HCT116 (cell line): Measurements from ENCODE around the gene SDF4. TPM values are rescaled to one million over a fixed set of nuclear protein-coding genes. Genes with fewer than 3 reads are reported as not detected.

ENCODE experiments used
- ATAC-seq: fragments of 200-7000 bp; cut with Tn5 transposase; 2 replicates; pipeline ENCODE4 v1.9.1; 2020; ENCODE audit warnings: mild to moderate bottlenecking, moderate library complexity
- BruUV-seq: library from RNA; stranded (reverse); fragments of 400-500 nt; replicated peaks from 2 replicates; lab custom pipeline; 2021; lab: Mats Ljungman, UMichigan
- CTCF ChIA-PET: fragments of 300-600 bp; sonication (Branson Sonifier 250); formaldehyde crosslinking; loops from one replicate; lab custom pipeline; 2021; ENCODE audit warnings: antibody characterized with exemption; lab: Charles Lee
- POLR2A ChIA-PET: fragments of 300-600, 350-600 bp; sonication (Branson Sonifier 250); formaldehyde crosslinking; loops from one replicate; lab custom pipeline; 2021; ENCODE audit warnings: antibody characterized with exemption; lab: Charles Lee
- RAD21 ChIA-PET, 2 experiments: fragments of 300-600 bp; sonication (Branson Sonifier 250); formaldehyde crosslinking; loops; one replicate each; lab custom pipeline; 2023; ENCODE audit warnings: low total read pairs in 2 of 2; ENCODE audit not compliant: uncharacterized antibody in 2 of 2, unreplicated experiment in 2 of 2, low non-redundant PET in 1 of 2; lab: Charles Lee
- DNase-seq: peaks from one replicate; pipeline ENCODE4 v3.0.0-alpha.2; 2010; ENCODE audit warnings: low read depth, low spot score
- H2AFZ ChIP-seq: fragments of 200-600 bp; shearing (Covaris generic), sonication (generic); 2 replicates; pipeline ENCODE4 v1.6.1; 2017; ENCODE audit warnings: low read depth, mixed run types, mixed read lengths, antibody characterized with exemption, low read length; ENCODE audit not compliant: poor library complexity, severe bottlenecking
- H3K27ac ChIP-seq: 2 replicates; pipeline ENCODE4 v1.5.1; 2012; ENCODE audit warnings: low read depth, low read length
- H3K27me3 ChIP-seq: fragments of 200-600 bp; sonication (generic); 2 replicates; pipeline ENCODE4 v1.6.1; 2016; ENCODE audit warnings: mixed run types, low read length, mixed read lengths; ENCODE audit not compliant: insufficient read depth
- H3K36me3 ChIP-seq, 2 experiments: fragments of 200-500 bp in 1 of 2; fragments of 200-600 bp in 1 of 2; sonication (Bioruptor generic) in 1 of 2; sonication (generic) in 1 of 2; 2 replicates each; pipeline versions ENCODE4 v1.5.1 to v1.6.1; 2014 to 2016; ENCODE audit warnings: low read length in 2 of 2, inconsistent platforms in 1 of 2, mixed read lengths in 1 of 2, mixed run types in 1 of 2; ENCODE audit not compliant: insufficient read depth in 2 of 2, control insufficient read depth in 1 of 2
- H3K4me1 ChIP-seq, 2 experiments: fragments of 200-600 bp in 1 of 2; sonication (generic) in 1 of 2; 2 replicates each; pipeline versions ENCODE4 v1.5.1 to v1.6.1; 2012 to 2017; ENCODE audit warnings: low read length in 2 of 2, inconsistent platforms in 1 of 2, mild to moderate bottlenecking in 1 of 2, mixed read lengths in 1 of 2, mixed run types in 1 of 2, moderate library complexity in 1 of 2; ENCODE audit not compliant: insufficient read depth in 2 of 2, control insufficient read depth in 1 of 2
- H3K4me2 ChIP-seq: fragments of 200-600 bp; sonication (generic); 2 replicates; pipeline ENCODE4 v1.6.1; 2017; ENCODE audit warnings: mixed run types, low read length, mixed read lengths
- H3K4me3 ChIP-seq, 2 experiments: fragments of 200-600 bp in 1 of 2; sonication (generic) in 1 of 2; replicated peaks in 1 of 2; 2 replicates each; pipeline ENCODE4 v1.5.1; 2011 to 2016; ENCODE audit warnings: low read length in 2 of 2, control low read depth in 1 of 2, low read depth in 1 of 2, mild to moderate bottlenecking in 1 of 2, mixed read lengths in 1 of 2, mixed run types in 1 of 2
- H3K79me2 ChIP-seq: fragments of 200-600 bp; sonication (generic); 2 replicates; pipeline ENCODE4 v1.6.1; 2017; ENCODE audit warnings: mild to moderate bottlenecking, mixed run types, low read length, moderate library complexity, mixed read lengths; ENCODE audit not compliant: insufficient read depth
- H3K9ac ChIP-seq: fragments of 200-600 bp; sonication (generic); 2 replicates; pipeline ENCODE4 v1.6.1; 2016; ENCODE audit warnings: low read length, mixed read lengths
- H3K9me2 ChIP-seq: fragments of 200-600 bp; sonication (generic), shearing (Covaris generic); 2 replicates; pipeline ENCODE4 v1.6.1; 2017; ENCODE audit warnings: mixed run types, mild to moderate bottlenecking, moderate library complexity; ENCODE audit not compliant: insufficient read depth
- H3K9me3 ChIP-seq, 2 experiments: fragments of 200-500 bp in 1 of 2; fragments of 200-600 bp in 1 of 2; sonication (Bioruptor generic) in 1 of 2; sonication (generic) in 1 of 2; 2 replicates each; pipeline ENCODE4 v1.6.1; 2014 to 2017; ENCODE audit warnings: low read length in 2 of 2, mixed read lengths in 2 of 2, inconsistent platforms in 1 of 2, low read depth in 1 of 2, mild to moderate bottlenecking in 1 of 2, mixed run types in 1 of 2, moderate library complexity in 1 of 2; ENCODE audit not compliant: control insufficient read depth in 1 of 2, insufficient read depth in 1 of 2
- H4K20me1 ChIP-seq: fragments of 200-600 bp; sonication (generic), shearing (Covaris generic); 2 replicates; pipeline ENCODE4 v1.6.1; 2017; ENCODE audit warnings: mixed run types, mild to moderate bottlenecking, moderate library complexity; ENCODE audit not compliant: insufficient read depth
- CBX3 ChIP-seq: IDR thresholded peaks from 2 replicates; pipeline ENCODE4 v1.6.1; 2012; ENCODE audit warnings: low read depth
- CEBPB ChIP-seq: IDR thresholded peaks from 2 replicates; pipeline ENCODE4 v1.6.1; 2012; ENCODE audit warnings: low read depth
- EZH2 ChIP-seq: fragments of 200-600 bp; sonication (generic); IDR thresholded peaks from 2 replicates; pipeline ENCODE4 v1.6.1; 2017; ENCODE audit warnings: antibody characterized with exemption, mixed run types
- EZH2phosphoT487 ChIP-seq: fragments of 200-600 bp; IDR thresholded peaks from 2 replicates; pipeline ENCODE4 v1.6.1; 2018; ENCODE audit warnings: antibody characterized with exemption, borderline replicate concordance
- FOSL1 ChIP-seq: IDR thresholded peaks from 2 replicates; pipeline ENCODE4 v1.6.1; 2012; ENCODE audit warnings: low read depth
- JUND ChIP-seq: IDR thresholded peaks from 2 replicates; pipeline ENCODE4 v1.6.1; 2012
- POLR2A ChIP-seq: IDR thresholded peaks from 2 replicates; pipeline ENCODE4 v1.7.0; 2011; ENCODE audit warnings: borderline replicate concordance; ENCODE audit not compliant: insufficient read depth, insufficient read length; ENCODE audit errors: extremely low read depth
- POLR2AphosphoS5 ChIP-seq: IDR thresholded peaks from 2 replicates; pipeline ENCODE4 v1.6.1; 2011; ENCODE audit warnings: mild to moderate bottlenecking, low read depth, low read length, moderate library complexity
- RAD21 ChIP-seq: IDR thresholded peaks from 2 replicates; pipeline ENCODE4 v1.6.1; 2012; ENCODE audit warnings: low read depth, mild to moderate bottlenecking
- SIN3A ChIP-seq: IDR thresholded peaks from 2 replicates; pipeline ENCODE4 v1.6.1; 2012; ENCODE audit warnings: low read depth
- SP1 ChIP-seq: IDR thresholded peaks from 2 replicates; pipeline ENCODE4 v1.6.1; 2012; ENCODE audit warnings: low read depth
- SRF ChIP-seq: IDR thresholded peaks from 2 replicates; pipeline ENCODE4 v1.6.1; 2012; ENCODE audit warnings: low read depth
- TCF7L2 ChIP-seq: IDR thresholded peaks from 2 replicates; pipeline ENCODE4 v1.7.0; 2011; ENCODE audit warnings: borderline replicate concordance, inconsistent platforms; ENCODE audit not compliant: insufficient read depth, insufficient read length; ENCODE audit errors: extremely low read depth
- YY1 ChIP-seq: IDR thresholded peaks from 2 replicates; pipeline ENCODE4 v1.6.1; 2011; ENCODE audit warnings: low read length, low read depth, moderate library complexity, mild to moderate bottlenecking; ENCODE audit not compliant: insufficient replicate concordance; ENCODE audit errors: extremely low read depth
- ZNF274 ChIP-seq: fragments of 200-500 bp; sonication (Bioruptor generic); IDR thresholded peaks from 2 replicates; pipeline ENCODE4 v1.6.1; 2014; ENCODE audit warnings: mild to moderate bottlenecking, low read depth, low read length, inconsistent platforms
- intact Hi-C: fragments of 100-400 bp; cut with micrococcal nuclease; formaldehyde crosslinking; loops from 2 replicates; pipeline ENCODE4 v1.10.0; 2022
- total RNA-seq: library from RNA; stranded (reverse); gene quantifications from one replicate; pipeline ENCODE4 v1.2.1, GENCODE V29; 2021; ENCODE audit not compliant: unreplicated experiment
- TF ChIP-seq, protein P1 (sequence below): IDR thresholded peaks from 2 replicates; pipeline ENCODE4 v1.6.1; 2011; ENCODE audit warnings: mild to moderate bottlenecking, low read length, moderate library complexity; ENCODE audit not compliant: insufficient replicate concordance; ENCODE audit errors: extremely low read depth
- TF ChIP-seq, protein P2 (sequence below), 3 experiments: fragments of 200-600 bp in 1 of 3; sonication (generic) in 1 of 3; IDR thresholded peaks in 2 of 3; conservative IDR thresholded peaks in 1 of 3; 2 replicates each; pipeline ENCODE4 v1.5.1; 2012 to 2017; ENCODE audit warnings: low read depth in 2 of 3, low read length in 2 of 3, antibody characterized with exemption in 1 of 3, borderline replicate concordance in 1 of 3, control low read depth in 1 of 3, mild to moderate bottlenecking in 1 of 3, mixed read lengths in 1 of 3, mixed run types in 1 of 3, moderate library complexity in 1 of 3; ENCODE audit not compliant: insufficient read depth in 1 of 3
- TF ChIP-seq, protein P3 (sequence below): IDR thresholded peaks from 2 replicates; pipeline ENCODE4 v1.6.1; 2012

Gene SDF4
- total RNA-seq, 1 experiment from 2014 or later, result 133 TPM

DNA sequence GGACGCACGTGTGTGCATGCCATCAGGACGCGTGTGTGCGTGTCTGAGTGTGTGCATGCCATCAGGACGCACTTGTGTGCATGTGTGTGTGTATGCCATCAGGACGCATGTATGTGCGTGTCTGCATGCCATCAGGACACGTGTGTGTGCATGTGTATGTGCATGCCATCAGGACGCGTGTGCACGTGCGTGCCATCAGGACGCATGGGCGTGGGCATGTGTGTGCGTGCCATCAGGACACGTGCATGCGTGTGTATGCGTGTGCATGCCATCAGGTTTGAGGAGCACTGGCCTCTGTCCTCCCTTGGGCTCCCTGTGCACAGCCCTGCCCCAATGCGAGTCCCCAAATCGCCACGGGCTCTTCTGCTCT, 27.3 kb upstream of the SDF4 start:
- no peak overlapping the region for H3K9ac ChIP-seq
- no peaks in the 10 kb centered on the region for H3K4me1 ChIP-seq
- TF ChIP-seq POLR2A (no peak), SP1 (no peak), YY1 (no peak), CEBPB (no peak), POLR2AphosphoS5 (no peak), TCF7L2 (no peak), EZH2 (no peak), JUND (no peak), CBX3 (no peak), ZNF274 (no peak), SIN3A (no peak), SRF (no peak), FOSL1 (no peak), EZH2phosphoT487 (no peak), RAD21 (no peak)
- TF ChIP-seq, protein P1, sequence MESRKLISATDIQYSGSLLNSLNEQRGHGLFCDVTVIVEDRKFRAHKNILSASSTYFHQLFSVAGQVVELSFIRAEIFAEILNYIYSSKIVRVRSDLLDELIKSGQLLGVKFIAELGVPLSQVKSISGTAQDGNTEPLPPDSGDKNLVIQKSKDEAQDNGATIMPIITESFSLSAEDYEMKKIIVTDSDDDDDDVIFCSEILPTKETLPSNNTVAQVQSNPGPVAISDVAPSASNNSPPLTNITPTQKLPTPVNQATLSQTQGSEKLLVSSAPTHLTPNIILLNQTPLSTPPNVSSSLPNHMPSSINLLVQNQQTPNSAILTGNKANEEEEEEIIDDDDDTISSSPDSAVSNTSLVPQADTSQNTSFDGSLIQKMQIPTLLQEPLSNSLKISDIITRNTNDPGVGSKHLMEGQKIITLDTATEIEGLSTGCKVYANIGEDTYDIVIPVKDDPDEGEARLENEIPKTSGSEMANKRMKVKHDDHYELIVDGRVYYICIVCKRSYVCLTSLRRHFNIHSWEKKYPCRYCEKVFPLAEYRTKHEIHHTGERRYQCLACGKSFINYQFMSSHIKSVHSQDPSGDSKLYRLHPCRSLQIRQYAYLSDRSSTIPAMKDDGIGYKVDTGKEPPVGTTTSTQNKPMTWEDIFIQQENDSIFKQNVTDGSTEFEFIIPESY, result no peak
- TF ChIP-seq, protein P2, sequence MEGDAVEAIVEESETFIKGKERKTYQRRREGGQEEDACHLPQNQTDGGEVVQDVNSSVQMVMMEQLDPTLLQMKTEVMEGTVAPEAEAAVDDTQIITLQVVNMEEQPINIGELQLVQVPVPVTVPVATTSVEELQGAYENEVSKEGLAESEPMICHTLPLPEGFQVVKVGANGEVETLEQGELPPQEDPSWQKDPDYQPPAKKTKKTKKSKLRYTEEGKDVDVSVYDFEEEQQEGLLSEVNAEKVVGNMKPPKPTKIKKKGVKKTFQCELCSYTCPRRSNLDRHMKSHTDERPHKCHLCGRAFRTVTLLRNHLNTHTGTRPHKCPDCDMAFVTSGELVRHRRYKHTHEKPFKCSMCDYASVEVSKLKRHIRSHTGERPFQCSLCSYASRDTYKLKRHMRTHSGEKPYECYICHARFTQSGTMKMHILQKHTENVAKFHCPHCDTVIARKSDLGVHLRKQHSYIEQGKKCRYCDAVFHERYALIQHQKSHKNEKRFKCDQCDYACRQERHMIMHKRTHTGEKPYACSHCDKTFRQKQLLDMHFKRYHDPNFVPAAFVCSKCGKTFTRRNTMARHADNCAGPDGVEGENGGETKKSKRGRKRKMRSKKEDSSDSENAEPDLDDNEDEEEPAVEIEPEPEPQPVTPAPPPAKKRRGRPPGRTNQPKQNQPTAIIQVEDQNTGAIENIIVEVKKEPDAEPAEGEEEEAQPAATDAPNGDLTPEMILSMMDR (IDR thresholded peaks at IDR 0.05 in 2 of 3, conservative IDR thresholded peaks at IDR 0.05 in 1 of 3; ENCODE audit: borderline replicate concordance in 1 of 3, insufficient read depth in 1 of 3, low read depth in 2 of 3, low read length in 2 of 3), result no peak
- TF ChIP-seq, protein P3, sequence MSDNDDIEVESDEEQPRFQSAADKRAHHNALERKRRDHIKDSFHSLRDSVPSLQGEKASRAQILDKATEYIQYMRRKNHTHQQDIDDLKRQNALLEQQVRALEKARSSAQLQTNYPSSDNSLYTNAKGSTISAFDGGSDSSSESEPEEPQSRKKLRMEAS, result no peak
- ChIA-PET POLR2A (no interaction called here), RAD21 (no interaction called here), CTCF (no interaction called here)
- H4K20me1 ChIP-seq, result no peaks in the 10 kb centered on the region
- peaks cover 16% of the 10 kb centered on the region; the same call in 1 of the 2 replicates for H3K79me2 ChIP-seq
- no TSS peak for BruUV-seq
- ATAC-seq, result no peak
- no peaks in the 10 kb centered on the region for H3K9me2 ChIP-seq
- H3K4me3 ChIP-seq, result no peak overlapping the region
- no peaks in the 10 kb centered on the region for H3K27me3 ChIP-seq
- no peaks in the 10 kb centered on the region for H3K9me3 ChIP-seq
- peaks cover 30 to 52% of the 10 kb centered on the region in 2 experiments; a peak in 3 of 4 replicates for H3K36me3 ChIP-seq
- DNase-seq, result no peak
- H2AFZ ChIP-seq, result no peak overlapping the region
- no peak overlapping the region; the same call in 1 of the 2 replicates for H3K27ac ChIP-seq
- H3K4me2 ChIP-seq, result no peak overlapping the region
- intact Hi-C loops, result no loop called here
